HG02763 (cell line): ENCODE results near the gene MCF2L.

Experiments
- ATAC-seq: cut with Tn5 transposase; IDR thresholded peaks from one replicate; pipeline ENCODE4 v1.9.1; 2021; ENCODE audit warnings: mild to moderate bottlenecking, moderate library complexity; ENCODE audit not compliant: unreplicated experiment

MCF2L gene

GRCh38 chr13:113121183-113121927 is 152.3 kb downstream of the MCF2L start:
- ATAC-seq = no peak

GRCh38 chr13:113121928-113122471 is 153.0 kb downstream of the MCF2L start:
- ATAC-seq = no peak

GRCh38 chr13:113122550-113123225 is 153.7 kb downstream of the MCF2L start, which contains the start of gene F10:
TSS of gene F10 (plus strand) at chr13:113122799. CDS start at chr13:113122856, 57 bp downstream.
- ATAC-seq = no peak

GRCh38 chr13:113123226-113124201 is 154.5 kb downstream of the MCF2L start:
- ATAC-seq = no peak

- ATAC-seq = no peak
These were observed 155.4 kb downstream of the MCF2L start for GRCh38 chr13:113124211-113124970.

- no peak for ATAC-seq
These were observed 156.7 kb downstream of the MCF2L start for GRCh38 chr13:113125506-113126264.

- no peak for ATAC-seq
These were observed 157.5 kb downstream of the MCF2L start for GRCh38 chr13:113126265-113127150.

GRCh38 chr13:113129480-113129879 is 160.5 kb downstream of the MCF2L start:
- ATAC-seq = no peak

GRCh38 chr13:113129921-113130750 is 161.1 kb downstream of the MCF2L start:
- no peak for ATAC-seq

- no peak for ATAC-seq
These were observed 166.3 kb downstream of the MCF2L start for GRCh38 chr13:113135281-113135760.

- ATAC-seq = no peak
These were observed 168.8 kb downstream of the MCF2L start for GRCh38 chr13:113137691-113138298.

- ATAC-seq = no peak
These were observed 170.0 kb downstream of the MCF2L start for GRCh38 chr13:113138792-113139551.

GRCh38 chr13:113139577-113139976 is 170.6 kb downstream of the MCF2L start:
- no peak for ATAC-seq

GRCh38 chr13:113140677-113141600 is 171.9 kb downstream of the MCF2L start:
- ATAC-seq = no peak

- ATAC-seq = no peak
These were observed 172.6 kb downstream of the MCF2L start for GRCh38 chr13:113141601-113141970.
